CD4-positive, CD25-positive, alpha-beta regulatory T cell (primary cell): ENCODE data around the gene LPAR6. TPM values are rescaled to one million over a fixed set of nuclear protein-coding genes. Genes with fewer than 3 reads are reported as not detected.

Experiments
- polyA plus RNA-seq, 4 donors: library from polyadenylated mRNA; unstranded; fragments of 300-500 nt; fragmentation: Illumina TruSeq; gene quantifications; one replicate each; pipeline ENCODE4 v1.2.3, GENCODE V29; 2021
- total RNA-seq: library from RNA; stranded (reverse); gene quantifications from one replicate; pipeline ENCODE4 v1.2.3, GENCODE V29; 2022

The LPAR6 gene
- total and polyA plus RNA-seq, 5 donors from 2014 or later, result 85.4 to 150 (median 87.1) TPM

Other genes with a start within 250 kb of the LPAR6 start
- 324 TPM for gene ITM2B, start 179.9 kb downstream of the LPAR6 start, total RNA-seq
- gene ITM2B, start 179.9 kb downstream of the LPAR6 start, polyA plus RNA-seq, result 1,000 to 10,000 TPM; 1,031 to 1,148 (median 1,078) TPM
- 23.1 TPM for gene RB1, start 109.4 kb downstream of the LPAR6 start, total RNA-seq
- gene RB1, start 109.4 kb downstream of the LPAR6 start, polyA plus RNA-seq, result 10 to 100 TPM; 18.8 to 24.6 (median 22.9) TPM
- gene RCBTB2, start 120.0 kb upstream of the LPAR6 start, total RNA-seq, result 21.8 TPM
- 10 to 100 TPM; 24.3 to 32.5 (median 27.3) TPM for gene RCBTB2, start 120.0 kb upstream of the LPAR6 start, polyA plus RNA-seq
- 4.5 TPM for gene CYSLTR2, start 240.8 kb upstream of the LPAR6 start, total RNA-seq
- gene CYSLTR2, start 240.8 kb upstream of the LPAR6 start, polyA plus RNA-seq, result under 1 TPM; 0.20 to 0.70 (median 0.52) TPM